ENCODE measurements around the gene CTH.
"Not testable (repeated sequence)": the region's sequence is repeated elsewhere in the genome, so short reads cannot be mapped to it uniquely, and the experiment has no call there.

Gene CTH
- 0.84 to 31.3 (median 10.8) reads per million in 9 experiments for total RNA-seq

- peak; percentile 87 for ATAC-seq (replicated peaks)
- Mint-ChIP-seq H3K36me3 (ENCODE audit: insufficient read depth) (peaks cover 13% of the 10 kb centered on the region), H3K4me3 (peak within 1 kb of the TSS; percentile 93 to 94), H3K27me3 (peaks cover 13 to 15% of the 10 kb centered on the region in 2 donors), H3K27ac (peak within 1 kb of the TSS; percentile 91 to 93), H3K4me1 (ENCODE audit: low read depth in 2 of 2) (peaks cover 14 to 23% of the 10 kb centered on the region in 2 donors), H3K9me3 (no peaks in the 10 kb centered on the region)
- peak; percentile 89 to 93 (median 90) for DNase-seq
Observed at GRCh38 chr1:70410604-70411359, at the start of gene CTH. CTH (plus strand) TSS chr1:70411268; CDS start chr1:70411416, 148 bp downstream.

- H3K27me3 Mint-ChIP-seq: no peaks in the 10 kb centered on the region
- peaks cover 1 to 2% of the 10 kb centered on the region in 2 donors for H3K4me1 Mint-ChIP-seq (ENCODE audit: low read depth in 2 of 2)
- H3K4me3 Mint-ChIP-seq: no peak overlapping the region
- DNase-seq (no peak), ATAC-seq (replicated peaks) (no peak)
- H3K27ac Mint-ChIP-seq: no peak overlapping the region
- no peaks in the 10 kb centered on the region for H3K9me3 Mint-ChIP-seq
- peaks cover 7% of the 10 kb centered on the region for H3K36me3 Mint-ChIP-seq (ENCODE audit: insufficient read depth)
Observed at GRCh38 chr1:70361727-70362398, 49.2 kb upstream of the CTH start.

GRCh38 chr1:70364439-70364838, 46.6 kb upstream of the CTH start:
- no peaks in the 10 kb centered on the region for H3K9me3 Mint-ChIP-seq

GRCh38 chr1:70366425-70366952, 44.6 kb upstream of the CTH start:
- H3K27ac Mint-ChIP-seq: peak overlapping the region; percentile 8 to 59
- not testable (repeated sequence) for H3K36me3 Mint-ChIP-seq (ENCODE audit: insufficient read depth); H3K27me3 Mint-ChIP-seq; H3K9me3 Mint-ChIP-seq; H3K4me1 Mint-ChIP-seq (ENCODE audit: low read depth in 2 of 2); ATAC-seq (replicated peaks); H3K4me3 Mint-ChIP-seq; DNase-seq

More at GRCh38 chr1:70364439-70364838, 46.6 kb upstream of the CTH start:
- no peak for ATAC-seq (replicated peaks)
- Mint-ChIP-seq H3K4me1 (ENCODE audit: low read depth in 2 of 2) (peaks cover 3 to 5% of the 10 kb centered on the region in 2 donors), H3K27me3 (no peaks in the 10 kb centered on the region), H3K27ac (no peak overlapping the region), H3K4me3 (no peak overlapping the region), H3K36me3 (ENCODE audit: insufficient read depth) (peaks cover 4% of the 10 kb centered on the region)
- DNase-seq: no peak

- not testable (repeated sequence) for DNase-seq; H3K4me3 Mint-ChIP-seq; H3K36me3 Mint-ChIP-seq (ENCODE audit: insufficient read depth); H3K27me3 Mint-ChIP-seq; ATAC-seq (replicated peaks); H3K9me3 Mint-ChIP-seq; H3K4me1 Mint-ChIP-seq (ENCODE audit: low read depth in 2 of 2)
- peak overlapping the region; percentile 8 to 59 for H3K27ac Mint-ChIP-seq
Observed at GRCh38 chr1:70366997-70367396, 44.1 kb upstream of the CTH start.

GRCh38 chr1:70367397-70367796, 43.7 kb upstream of the CTH start:
- not testable (repeated sequence) for ATAC-seq (replicated peaks); H3K27ac Mint-ChIP-seq; H3K27me3 Mint-ChIP-seq; H3K4me1 Mint-ChIP-seq (ENCODE audit: low read depth in 2 of 2); H3K36me3 Mint-ChIP-seq (ENCODE audit: insufficient read depth); H3K4me3 Mint-ChIP-seq; DNase-seq; H3K9me3 Mint-ChIP-seq

GRCh38 chr1:70371586-70371985, 39.5 kb upstream of the CTH start:
- not testable (repeated sequence) for H3K9me3 Mint-ChIP-seq; H3K27me3 Mint-ChIP-seq; H3K4me1 Mint-ChIP-seq (ENCODE audit: low read depth in 2 of 2); DNase-seq; H3K4me3 Mint-ChIP-seq; H3K36me3 Mint-ChIP-seq (ENCODE audit: insufficient read depth); H3K27ac Mint-ChIP-seq; ATAC-seq (replicated peaks)

- Mint-ChIP-seq H3K4me1 (ENCODE audit: low read depth in 2 of 2) (no peaks in the 10 kb centered on the region), H3K27ac (no peak overlapping the region), H3K36me3 (ENCODE audit: insufficient read depth) (no peaks in the 10 kb centered on the region), H3K9me3 (no peaks in the 10 kb centered on the region), H3K27me3 (no peaks in the 10 kb centered on the region), H3K4me3 (no peak overlapping the region)
- DNase-seq: no peak
- no peak for ATAC-seq (replicated peaks)
Observed at GRCh38 chr1:70372426-70372825, 38.6 kb upstream of the CTH start.

GRCh38 chr1:70373580-70373979, 37.5 kb upstream of the CTH start:
- ATAC-seq (replicated peaks); H3K4me1 Mint-ChIP-seq (ENCODE audit: low read depth in 2 of 2); H3K27me3 Mint-ChIP-seq; H3K4me3 Mint-ChIP-seq; H3K36me3 Mint-ChIP-seq (ENCODE audit: insufficient read depth); H3K9me3 Mint-ChIP-seq; DNase-seq; H3K27ac Mint-ChIP-seq: not testable (repeated sequence)

GRCh38 chr1:70376196-70376595, 34.9 kb upstream of the CTH start:
- H3K9me3 Mint-ChIP-seq: no peaks in the 10 kb centered on the region
- no peak overlapping the region for H3K27ac Mint-ChIP-seq
- no peak for ATAC-seq (replicated peaks)
- no peak for DNase-seq
- H3K27me3 Mint-ChIP-seq: no peaks in the 10 kb centered on the region
- H3K4me1 Mint-ChIP-seq (ENCODE audit: low read depth in 2 of 2): no peaks in the 10 kb centered on the region
- H3K36me3 Mint-ChIP-seq (ENCODE audit: insufficient read depth): no peaks in the 10 kb centered on the region
- H3K4me3 Mint-ChIP-seq: no peak overlapping the region

- Mint-ChIP-seq H3K4me3 (no peak overlapping the region), H3K4me1 (ENCODE audit: low read depth in 2 of 2) (no peaks in the 10 kb centered on the region), H3K9me3 (no peaks in the 10 kb centered on the region), H3K27me3 (peaks cover 14 to 28% of the 10 kb centered on the region in 2 donors), H3K36me3 (ENCODE audit: insufficient read depth) (no peaks in the 10 kb centered on the region), H3K27ac (no peak overlapping the region)
- DNase-seq (no peak), ATAC-seq (replicated peaks) (no peak)
Observed at GRCh38 chr1:70382682-70383081, 28.4 kb upstream of the CTH start.

- Mint-ChIP-seq H3K27me3 (peaks cover 14 to 34% of the 10 kb centered on the region in 2 donors), H3K4me1 (ENCODE audit: low read depth in 2 of 2) (no peaks in the 10 kb centered on the region), H3K9me3 (no peaks in the 10 kb centered on the region), H3K27ac (no peak overlapping the region), H3K36me3 (ENCODE audit: insufficient read depth) (no peaks in the 10 kb centered on the region), H3K4me3 (no peak overlapping the region)
- DNase-seq: no peak
- no peak for ATAC-seq (replicated peaks)
Observed at GRCh38 chr1:70383483-70383882, 27.6 kb upstream of the CTH start.

- ATAC-seq (replicated peaks): no peak
- no peaks in the 10 kb centered on the region for H3K9me3 Mint-ChIP-seq
- no peak overlapping the region for H3K4me3 Mint-ChIP-seq
- H3K36me3 Mint-ChIP-seq (ENCODE audit: insufficient read depth): no peaks in the 10 kb centered on the region
- no peak for DNase-seq
- H3K27me3 Mint-ChIP-seq: peaks cover 19 to 42% of the 10 kb centered on the region in 2 donors
- no peaks in the 10 kb centered on the region for H3K4me1 Mint-ChIP-seq (ENCODE audit: low read depth in 2 of 2)
- no peak overlapping the region for H3K27ac Mint-ChIP-seq
Observed at GRCh38 chr1:70384542-70384941, 26.5 kb upstream of the CTH start.

- Mint-ChIP-seq H3K9me3 (no peaks in the 10 kb centered on the region), H3K27me3 (peaks cover 20 to 45% of the 10 kb centered on the region in 2 donors), H3K4me1 (ENCODE audit: low read depth in 2 of 2) (no peaks in the 10 kb centered on the region), H3K4me3 (no peak overlapping the region), H3K36me3 (ENCODE audit: insufficient read depth) (no peaks in the 10 kb centered on the region), H3K27ac (no peak overlapping the region)
- DNase-seq (no peak), ATAC-seq (replicated peaks) (no peak)
Observed at GRCh38 chr1:70385477-70385876, 25.6 kb upstream of the CTH start.
